ENCODE results near the gene H2BW2.

Gene H2BW2

DNA sequence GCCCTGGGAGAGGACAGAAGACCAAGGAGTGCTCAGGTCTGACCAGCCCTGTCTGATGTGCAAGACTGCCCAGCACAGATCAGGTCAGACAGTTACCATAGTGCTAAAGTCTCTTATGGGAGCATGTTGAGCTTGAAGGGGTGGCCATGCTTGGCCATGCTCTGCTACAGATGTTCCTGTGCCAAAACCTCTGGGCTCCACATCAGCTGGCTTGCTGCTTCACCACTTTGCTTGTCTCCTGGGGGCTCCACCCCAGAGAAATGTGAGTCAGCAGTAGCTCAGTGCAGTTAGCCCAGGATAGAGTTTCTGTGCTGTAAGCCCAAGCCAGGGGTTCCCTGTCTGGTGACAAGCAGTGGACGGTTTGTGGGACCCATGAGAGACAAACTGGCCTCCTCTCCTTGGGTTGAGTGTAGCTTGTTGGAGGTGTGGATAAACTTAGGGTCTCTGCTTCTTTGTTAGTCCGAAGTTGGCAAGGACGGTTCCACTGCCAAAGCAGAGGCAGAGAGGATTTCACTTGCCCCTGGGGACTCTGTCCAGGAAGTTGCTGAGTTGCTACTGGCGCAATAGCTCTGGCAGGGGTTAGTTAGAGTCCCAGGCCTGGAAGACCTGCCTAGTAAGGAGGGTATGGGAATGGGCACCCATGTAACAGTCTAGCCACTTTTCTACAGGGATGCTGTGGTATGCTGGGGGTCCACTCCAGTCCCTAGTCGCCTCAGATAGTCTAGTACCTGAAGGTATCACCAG lies 45.0 kb downstream of the H2BW2 start:
- DNase-seq (ENCODE audit: low read depth, low spot score) = no peak
- in situ Hi-C loops (cut with HindIII; ENCODE audit: low sequenced_read_pairs) = no loop called here
- no peak overlapping the region for H3K4me3 ChIP-seq (ENCODE audit: low read depth, low read length)
- TF ChIP-seq, protein P1, sequence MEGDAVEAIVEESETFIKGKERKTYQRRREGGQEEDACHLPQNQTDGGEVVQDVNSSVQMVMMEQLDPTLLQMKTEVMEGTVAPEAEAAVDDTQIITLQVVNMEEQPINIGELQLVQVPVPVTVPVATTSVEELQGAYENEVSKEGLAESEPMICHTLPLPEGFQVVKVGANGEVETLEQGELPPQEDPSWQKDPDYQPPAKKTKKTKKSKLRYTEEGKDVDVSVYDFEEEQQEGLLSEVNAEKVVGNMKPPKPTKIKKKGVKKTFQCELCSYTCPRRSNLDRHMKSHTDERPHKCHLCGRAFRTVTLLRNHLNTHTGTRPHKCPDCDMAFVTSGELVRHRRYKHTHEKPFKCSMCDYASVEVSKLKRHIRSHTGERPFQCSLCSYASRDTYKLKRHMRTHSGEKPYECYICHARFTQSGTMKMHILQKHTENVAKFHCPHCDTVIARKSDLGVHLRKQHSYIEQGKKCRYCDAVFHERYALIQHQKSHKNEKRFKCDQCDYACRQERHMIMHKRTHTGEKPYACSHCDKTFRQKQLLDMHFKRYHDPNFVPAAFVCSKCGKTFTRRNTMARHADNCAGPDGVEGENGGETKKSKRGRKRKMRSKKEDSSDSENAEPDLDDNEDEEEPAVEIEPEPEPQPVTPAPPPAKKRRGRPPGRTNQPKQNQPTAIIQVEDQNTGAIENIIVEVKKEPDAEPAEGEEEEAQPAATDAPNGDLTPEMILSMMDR (IDR thresholded peaks at IDR 0.05; ENCODE audit: low read depth, low read length) = no peak

DNA sequence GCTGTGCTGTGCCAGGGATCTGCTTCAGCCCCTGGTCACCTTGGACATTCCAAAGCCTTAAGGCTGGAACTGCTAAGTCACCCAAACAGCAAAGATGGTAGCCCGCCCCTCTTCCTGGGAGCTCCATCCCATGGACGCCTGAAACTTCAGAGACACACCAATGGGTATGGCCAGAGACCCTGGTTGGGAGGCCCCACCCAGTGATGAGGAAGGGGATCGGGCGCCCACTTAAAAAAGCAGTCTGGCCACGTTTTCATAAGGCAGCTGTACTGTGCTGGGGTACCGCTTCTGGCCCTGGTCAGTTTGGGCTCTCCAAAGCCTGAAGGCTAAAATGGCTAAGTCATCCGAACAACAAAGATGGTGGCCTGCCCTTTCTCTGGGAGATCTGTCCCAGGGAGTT lies 45.7 kb downstream of the H2BW2 start:
- DNase-seq (ENCODE audit: low read depth, low spot score) = no peak
- in situ Hi-C loops (cut with HindIII; ENCODE audit: low sequenced_read_pairs) = no loop called here
- TF ChIP-seq, protein P1 (IDR thresholded peaks at IDR 0.05; ENCODE audit: low read depth, low read length) = no peak
- H3K4me3 ChIP-seq (ENCODE audit: low read depth, low read length) = no peak overlapping the region

- no peak overlapping the region for H3K4me3 ChIP-seq (ENCODE audit: low read depth, low read length)
- no peak for DNase-seq (ENCODE audit: low read depth, low spot score)
- in situ Hi-C loops (cut with HindIII; ENCODE audit: low sequenced_read_pairs) = no loop called here
- TF ChIP-seq, protein P1 (IDR thresholded peaks at IDR 0.05; ENCODE audit: low read depth, low read length) = no peak
Measured at GRCh38 chrX:104085919-104086318, 46.2 kb downstream of the H2BW2 start.
